Measurements from ENCODE around the gene SIVA1. TPM values are rescaled to one million over a fixed set of nuclear protein-coding genes. Genes with fewer than 3 reads are reported as not detected.

The SIVA1 gene
- polyA plus RNA-seq, 1 of the 3 experiments (the other 2 are of a cell fraction): 137 TPM

Other genes starting within 250 kb of the SIVA1 start
- gene C14orf180, start 173.4 kb upstream of the SIVA1 start, polyA plus RNA-seq (2012; rRNA removed): 0.05 TPM in 1 of 2 replicates, not detected in the other
- gene TMEM179, start 148.4 kb upstream of the SIVA1 start, polyA plus RNA-seq (2012; rRNA removed): 1.1 and 1.7 TPM in 2 replicates
- gene INF2, start 63.5 kb upstream of the SIVA1 start, polyA plus RNA-seq (2012; rRNA removed): 20.1 and 32.5 TPM in 2 replicates
- gene ADSS1, start 28.9 kb upstream of the SIVA1 start, polyA plus RNA-seq (2012; rRNA removed): 11.8 and 14.3 TPM in 2 replicates
- 185 and 198 TPM in 2 replicates for gene AKT1, start 42.6 kb downstream of the SIVA1 start, polyA plus RNA-seq (2012; rRNA removed)
- gene ZBTB42, start 48.0 kb downstream of the SIVA1 start, polyA plus RNA-seq (2012; rRNA removed): 2.9 and 3.1 TPM in 2 replicates
- gene CEP170B, start 112.1 kb downstream of the SIVA1 start, polyA plus RNA-seq (2012; rRNA removed): 7.7 and 11.0 TPM in 2 replicates
- gene PLD4, start 171.7 kb downstream of the SIVA1 start, polyA plus RNA-seq (2012; rRNA removed): 0.02 TPM in 2 replicates
- gene AHNAK2, start 225.2 kb downstream of the SIVA1 start, polyA plus RNA-seq (2012; rRNA removed): 33.5 and 36.6 TPM in 2 replicates
- gene CLBA1, start 232.6 kb downstream of the SIVA1 start, polyA plus RNA-seq (2012; rRNA removed): 18.5 and 21.4 TPM in 2 replicates